H9 (cell line): ENCODE results near the gene TCFL5. TPM values are rescaled to one million over a fixed set of nuclear protein-coding genes. Genes with fewer than 3 reads are reported as not detected.
A peak's percentile ranks its signal among the peaks of the same experiment; 100 is the strongest.

ENCODE experiments used
- DNase-seq: peaks from one replicate; pipeline ENCODE4 v3.0.0-alpha.2; 2017
- H2AFZ ChIP-seq: one replicate; pipeline ENCODE4 v1.6.1; 2013; ENCODE audit warnings: mild to moderate bottlenecking, low read length, control low read depth, moderate library complexity
- H2AK5ac ChIP-seq: 2 replicates; pipeline ENCODE4 v1.6.1; 2013; ENCODE audit warnings: low read length, control low read depth, mixed read lengths; ENCODE audit not compliant: insufficient read length
- H2BK120ac ChIP-seq: one replicate; pipeline ENCODE4 v1.6.1; 2013; ENCODE audit warnings: low read depth, mild to moderate bottlenecking, low read length, control low read depth, inconsistent platforms; ENCODE audit not compliant: poor library complexity, severe bottlenecking
- H2BK12ac ChIP-seq: 2 replicates; pipeline ENCODE4 v1.6.1; 2013; ENCODE audit warnings: low read length, control low read depth, mixed read lengths, low read depth; ENCODE audit not compliant: insufficient read length
- H2BK15ac ChIP-seq: 2 replicates; pipeline ENCODE4 v1.6.1; 2013; ENCODE audit warnings: low read depth, low read length, control low read depth
- H2BK20ac ChIP-seq: one replicate; pipeline ENCODE4 v1.6.1; 2013; ENCODE audit warnings: low read depth, mild to moderate bottlenecking, low read length, control low read depth, inconsistent platforms; ENCODE audit not compliant: poor library complexity, severe bottlenecking
- H2BK5ac ChIP-seq: 2 replicates; pipeline ENCODE4 v1.6.1; 2013; ENCODE audit warnings: low read length, control low read depth, mixed read lengths; ENCODE audit not compliant: insufficient read length
- H3K14ac ChIP-seq: 2 replicates; pipeline ENCODE4 v1.6.1; 2013; ENCODE audit warnings: low read length, control low read depth; ENCODE audit not compliant: insufficient read depth
- H3K18ac ChIP-seq: 2 replicates; pipeline ENCODE4 v1.6.1; 2013; ENCODE audit warnings: low read depth, mild to moderate bottlenecking, mixed read lengths, low read length, control low read depth; ENCODE audit not compliant: insufficient read length
- H3K23ac ChIP-seq: 2 replicates; pipeline ENCODE4 v1.6.1; 2013; ENCODE audit warnings: low read length, control low read depth, mixed read lengths, low read depth; ENCODE audit not compliant: insufficient read length
- H3K23me2 ChIP-seq: 2 replicates; pipeline ENCODE4 v1.6.1; 2013; ENCODE audit warnings: low read depth, mild to moderate bottlenecking, mixed read lengths, low read length, control low read depth; ENCODE audit not compliant: insufficient read length, poor library complexity, severe bottlenecking
- H3K27ac ChIP-seq: 2 replicates; pipeline ENCODE4 v1.5.1; 2013; ENCODE audit warnings: low read length, control low read depth, mixed read lengths, low read depth; ENCODE audit not compliant: insufficient read length
- H3K27me3 ChIP-seq: 2 replicates; pipeline ENCODE4 v1.6.1; 2013; ENCODE audit warnings: low read length, control low read depth, inconsistent platforms; ENCODE audit not compliant: insufficient read depth
- H3K4ac ChIP-seq: 2 replicates; pipeline ENCODE4 v1.6.1; 2013; ENCODE audit warnings: low read depth, mild to moderate bottlenecking, control low read depth, inconsistent platforms, low read length, moderate library complexity
- H3K4me1 ChIP-seq: 2 replicates; pipeline ENCODE4 v1.6.1; 2013; ENCODE audit warnings: low read length, control low read depth, inconsistent platforms; ENCODE audit not compliant: insufficient read depth
- H3K4me2 ChIP-seq: 2 replicates; pipeline ENCODE4 v1.6.1; 2013; ENCODE audit warnings: low read length, control low read depth, mixed read lengths; ENCODE audit not compliant: insufficient read length, insufficient read depth
- H3K56ac ChIP-seq: 2 replicates; pipeline ENCODE4 v1.6.1; 2013; ENCODE audit warnings: low read depth, mild to moderate bottlenecking, mixed read lengths, low read length, control low read depth; ENCODE audit not compliant: insufficient read length
- H3K79me1 ChIP-seq: 2 replicates; pipeline ENCODE4 v1.6.1; 2013; ENCODE audit warnings: low read depth, mild to moderate bottlenecking, moderate library complexity, low read length, control low read depth, inconsistent platforms; ENCODE audit not compliant: insufficient read depth, poor library complexity, severe bottlenecking
- H3K79me2 ChIP-seq: 2 replicates; pipeline ENCODE4 v1.6.1; 2013; ENCODE audit warnings: low read length, control low read depth, inconsistent platforms; ENCODE audit not compliant: insufficient read depth
- H3K9ac ChIP-seq: 2 replicates; pipeline ENCODE4 v1.6.1; 2013; ENCODE audit warnings: low read length, control low read depth, mixed read lengths; ENCODE audit not compliant: insufficient read length; ENCODE audit errors: extremely low read depth
- H3K9me3 ChIP-seq: one replicate; pipeline ENCODE4 v1.6.1; 2013; ENCODE audit warnings: low read depth, low read length, inconsistent platforms; ENCODE audit not compliant: control insufficient read depth
- H3T11ph ChIP-seq: one replicate; pipeline ENCODE4 v1.6.1; 2013; ENCODE audit warnings: mild to moderate bottlenecking, low read length, control low read depth, inconsistent platforms
- H4K20me1 ChIP-seq: one replicate; pipeline ENCODE4 v1.6.1; 2013; ENCODE audit not compliant: control insufficient read depth, insufficient read length, insufficient read depth
- H4K5ac ChIP-seq: 2 replicates; pipeline ENCODE4 v1.6.1; 2013; ENCODE audit warnings: low read depth, mild to moderate bottlenecking, mixed read lengths, low read length, control low read depth; ENCODE audit not compliant: insufficient read length
- H4K8ac ChIP-seq: replicated peaks from 2 replicates; pipeline ENCODE4 v1.6.1; 2013; ENCODE audit warnings: low read length, control low read depth, mixed read lengths, low read depth; ENCODE audit not compliant: insufficient read length
- H4K91ac ChIP-seq: 2 replicates; pipeline ENCODE4 v1.6.1; 2013; ENCODE audit warnings: low read depth, mild to moderate bottlenecking, moderate library complexity, mixed read lengths, low read length, control low read depth; ENCODE audit not compliant: insufficient read length
- H3K27ac Mint-ChIP-seq, 3 experiments: 2 replicates in 2 of 3; 3 replicates in 1 of 3; pipeline ENCODE4 v1.8.0; 2020 to 2021; ENCODE audit warnings: mixed read lengths in 3 of 3, mild to moderate bottlenecking in 1 of 3, moderate library complexity in 1 of 3
- H3K27me3 Mint-ChIP-seq: 2 replicates; pipeline ENCODE4 v1.8.0; 2021; ENCODE audit warnings: low read depth, mild to moderate bottlenecking, moderate library complexity, mixed read lengths
- H3K36me3 Mint-ChIP-seq, 3 experiments: 2 replicates in 2 of 3; 3 replicates in 1 of 3; pipeline ENCODE4 v1.8.0; 2020 to 2021; ENCODE audit warnings: low read depth in 3 of 3, mixed read lengths in 3 of 3; ENCODE audit not compliant: insufficient read depth in 1 of 3
- H3K4me1 Mint-ChIP-seq, 2 experiments: 2 replicates each; pipeline ENCODE4 v1.8.0; 2020; ENCODE audit warnings: mixed read lengths in 2 of 2
- H3K4me3 Mint-ChIP-seq, 2 experiments: 2 replicates in 1 of 2; 3 replicates in 1 of 2; pipeline ENCODE4 v1.8.0; 2020 to 2021; ENCODE audit warnings: mild to moderate bottlenecking in 2 of 2, mixed read lengths in 2 of 2, moderate library complexity in 1 of 2
- H3K9me3 Mint-ChIP-seq, 2 experiments: 2 replicates in 1 of 2; 3 replicates in 1 of 2; pipeline ENCODE4 v1.8.0; 2020; ENCODE audit warnings: mild to moderate bottlenecking in 2 of 2, mixed read lengths in 2 of 2, moderate library complexity in 1 of 2
- CTCF ChIP-seq: fragments of 200-600 bp; sonication (generic); conservative IDR thresholded peaks from 3 replicates; pipeline ENCODE4 v1.8.0; 2021; ENCODE audit warnings: antibody characterized with exemption, mild to moderate bottlenecking
- WGBS: extraction: QIAGEN DNeasy Blood & Tissue Kit; methylation state at CpG from one replicate; pipeline ENCODE4 v1.1.7; 2013; ENCODE audit warnings: missing lambda C conversion rate, low lambda C conversion rate, mixed read lengths; ENCODE audit not compliant: insufficient read length; ENCODE audit errors: extremely low coverage; 5-methylcytosine and 5-hydroxymethylcytosine counted together
- total RNA-seq: library from RNA; stranded (reverse); gene quantifications from 2 replicates; pipeline ENCODE4 v1.2.1, GENCODE V29; 2021

TCFL5 gene
- total RNA-seq, 1 experiment from 2014 or later: 16.4 TPM

DNA sequence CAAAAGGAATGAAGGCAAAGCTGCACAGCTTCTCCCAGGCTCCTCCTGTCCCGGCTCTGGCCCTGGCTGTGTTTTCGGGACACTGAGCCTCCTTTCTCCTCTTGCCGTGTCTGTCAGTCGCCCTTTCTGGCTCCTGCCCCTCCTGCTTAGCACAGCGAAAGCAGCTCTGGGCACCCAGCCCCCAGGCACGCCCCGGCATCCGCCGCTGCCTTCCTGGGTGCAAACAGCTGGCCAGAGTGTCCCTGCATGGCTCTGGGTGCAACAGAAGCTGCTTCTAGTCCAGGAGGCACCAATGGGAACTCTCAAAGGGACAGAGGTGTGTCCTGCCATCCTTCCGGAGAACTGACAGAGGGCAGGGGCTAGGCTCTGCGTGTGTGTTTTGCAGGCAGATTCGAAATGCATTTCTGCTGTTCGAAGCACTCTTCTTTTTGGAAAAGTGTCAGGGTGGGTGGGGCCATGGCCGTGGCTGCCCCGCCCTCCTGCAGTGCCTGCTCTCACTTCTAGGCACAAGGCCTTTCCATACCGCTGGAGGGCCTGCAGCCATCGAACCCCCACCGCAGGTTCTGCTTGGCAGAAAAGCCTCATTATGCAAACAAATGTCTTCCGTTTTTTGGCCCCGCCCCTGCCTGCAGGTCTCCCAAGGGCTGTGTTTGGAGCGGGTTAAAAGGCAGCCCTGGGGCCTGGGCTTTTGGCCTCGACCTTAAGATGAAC is 29.3 kb downstream of the TCFL5 start:
- H2BK5ac ChIP-seq: no peak overlapping the region
- TF ChIP-seq CTCF: no peak
- no peaks in the 10 kb centered on the region for H4K20me1 ChIP-seq
- Mint-ChIP-seq H3K27ac (peak overlapping the region; percentile 85 to 89 (median 85); a peak in 5 of 7 replicates), H3K4me3 (peak overlapping the region in 1 of 2 experiments; percentile 69; a peak in 3 of 5 replicates), H3K4me1 (peaks cover 12 to 25% of the 10 kb centered on the region in 2 experiments), H3K36me3 (peaks cover 2 to 46% (median 26%) of the 10 kb centered on the region in 3 experiments; a peak in 5 of 7 replicates), H3K9me3 (0 out of 5 replicates have a peak, but pooled peaks cover 0 to 3% of the 10 kb centered on the region in 2 experiments), H3K27me3 (no peaks in the 10 kb centered on the region)
- no CpG with 5 or more reads among the region's 22 CpGs for WGBS
- no peaks in the 10 kb centered on the region for H3K23me2 ChIP-seq
- no peak overlapping the region for H2BK12ac ChIP-seq
- H2BK20ac ChIP-seq: no peak overlapping the region
- H3K14ac ChIP-seq: no peak overlapping the region
- peak overlapping the region; percentile 11 for H3K4me2 ChIP-seq
- H3K27ac ChIP-seq: no peak overlapping the region
- H2AK5ac ChIP-seq: no peak overlapping the region
- no peak overlapping the region for H2BK120ac ChIP-seq
- H3K56ac ChIP-seq: no peak overlapping the region
- H4K91ac ChIP-seq: no peak overlapping the region
- peak; percentile 91 for DNase-seq
- H4K5ac ChIP-seq: no peak overlapping the region
- no peaks in the 10 kb centered on the region for H3K79me2 ChIP-seq
- no peak overlapping the region for H3T11ph ChIP-seq
- H3K4ac ChIP-seq: no peak overlapping the region
- no peak overlapping the region for H2BK15ac ChIP-seq
- H3K9me3 ChIP-seq: no peaks in the 10 kb centered on the region
- no peak overlapping the region for H3K9ac ChIP-seq
- H3K4me1 ChIP-seq: peaks cover 2% of the 10 kb centered on the region; the same call in 1 of the 2 replicates
- no peaks in the 10 kb centered on the region for H3K79me1 ChIP-seq
- no peaks in the 10 kb centered on the region for H3K27me3 ChIP-seq
- H4K8ac ChIP-seq: no peak overlapping the region
- no peak overlapping the region for H3K18ac ChIP-seq
- H2AFZ ChIP-seq: no peak overlapping the region
- H3K23ac ChIP-seq: no peak overlapping the region
